GM12873 (cell line): Measurements from ENCODE around the gene NFYA.

Source experiments
- CTCF ChIP-seq: IDR thresholded peaks from 2 replicates; pipeline ENCODE4 v1.5.1; 2012; ENCODE audit warnings: low read depth, mild to moderate bottlenecking, moderate library complexity, low read length, control low read depth; ENCODE audit not compliant: insufficient read depth; ENCODE audit errors: missing control alignments

NFYA gene

GRCh38 chr6:41072836-41073202 lies at the start of gene NFYA:
TSS of gene NFYA (plus strand) at chr6:41072974. CDS start at chr6:41079090, 6,116 bp downstream.
- TF ChIP-seq CTCF = no peak

- no peak for TF ChIP-seq CTCF
These were observed 49.7 kb upstream of the NFYA start for GRCh38 chr6:41023114-41023513.

GRCh38 chr6:41025966-41026530 lies 46.7 kb upstream of the NFYA start:
- no peak for TF ChIP-seq CTCF

- no peak for TF ChIP-seq CTCF
These were observed 45.5 kb upstream of the NFYA start for GRCh38 chr6:41027241-41027640.

- peak; percentile 96 for TF ChIP-seq CTCF
These were observed 44.8 kb upstream of the NFYA start for GRCh38 chr6:41027799-41028560.

GRCh38 chr6:41028561-41029412 lies 44.0 kb upstream of the NFYA start:
- TF ChIP-seq CTCF = no peak

GRCh38 chr6:41032830-41033229 lies 39.9 kb upstream of the NFYA start:
- TF ChIP-seq CTCF = no peak
